Osteoblast (primary cell): ENCODE measurements around the gene FBXO46. TPM values are rescaled to one million over a fixed set of nuclear protein-coding genes. Genes with fewer than 3 reads are reported as not detected.

ENCODE experiments used
- DNase-seq: peaks from one replicate; pipeline ENCODE4 v3.0.0; 2011; ENCODE audit warnings: low spot score, mixed read lengths; ENCODE audit not compliant: insufficient read length; ENCODE audit errors: missing footprints
- H2AFZ ChIP-seq: 2 replicates; pipeline ENCODE4 v1.6.0; 2011; ENCODE audit warnings: mild to moderate bottlenecking, low read length
- H3K27ac ChIP-seq: 2 replicates; pipeline ENCODE4 v1.5.1; 2011; ENCODE audit warnings: mild to moderate bottlenecking, low read depth, low read length, moderate library complexity
- H3K27me3 ChIP-seq: 2 replicates; pipeline ENCODE4 v1.6.0; 2012; ENCODE audit warnings: mild to moderate bottlenecking, control low read depth, inconsistent platforms, low read length, moderate library complexity; ENCODE audit not compliant: insufficient read depth
- H3K36me3 ChIP-seq: 2 replicates; pipeline ENCODE4 v1.5.1; 2011; ENCODE audit warnings: mild to moderate bottlenecking, low read length, control low read depth, moderate library complexity; ENCODE audit not compliant: insufficient read depth
- H3K4me1 ChIP-seq: 2 replicates; pipeline ENCODE4 v1.5.1; 2011; ENCODE audit warnings: mild to moderate bottlenecking, low read length, control low read depth, moderate library complexity; ENCODE audit not compliant: insufficient read depth
- H3K4me2 ChIP-seq: 2 replicates; pipeline ENCODE4 v1.6.0; 2011; ENCODE audit warnings: mild to moderate bottlenecking, low read length; ENCODE audit not compliant: insufficient read depth
- H3K4me3 ChIP-seq: fragments of 200-600 bp; sonication (generic); 3 replicates; pipeline ENCODE4 v1.5.1; 2012; ENCODE audit warnings: mild to moderate bottlenecking, low read length, inconsistent platforms; ENCODE audit not compliant: insufficient read depth
- H3K79me2 ChIP-seq: 2 replicates; pipeline ENCODE4 v1.6.0; 2012; ENCODE audit warnings: mild to moderate bottlenecking, low read length, control low read depth, inconsistent platforms; ENCODE audit not compliant: insufficient read depth
- H3K9me3 ChIP-seq: 2 replicates; pipeline ENCODE4 v1.5.1; 2011; ENCODE audit warnings: low read depth, low read length, control low read depth
- H4K20me1 ChIP-seq: 2 replicates; pipeline ENCODE4 v1.6.0; 2012; ENCODE audit warnings: mild to moderate bottlenecking, low read length, control low read depth; ENCODE audit not compliant: insufficient read depth
- CTCF ChIP-seq: IDR thresholded peaks from 2 replicates; pipeline ENCODE4 v1.5.1; 2011; ENCODE audit warnings: mild to moderate bottlenecking, low read depth, low read length, moderate library complexity; ENCODE audit errors: extremely low read depth
- total RNA-seq: library from RNA; depleted of rRNA; stranded (reverse); fragments of >200 nt; gene quantifications from 2 replicates; pipeline ENCODE4 v1.2.3, GENCODE V29; 2012

The FBXO46 gene
- total RNA-seq, 1 donor: 9.0 TPM

DNA sequence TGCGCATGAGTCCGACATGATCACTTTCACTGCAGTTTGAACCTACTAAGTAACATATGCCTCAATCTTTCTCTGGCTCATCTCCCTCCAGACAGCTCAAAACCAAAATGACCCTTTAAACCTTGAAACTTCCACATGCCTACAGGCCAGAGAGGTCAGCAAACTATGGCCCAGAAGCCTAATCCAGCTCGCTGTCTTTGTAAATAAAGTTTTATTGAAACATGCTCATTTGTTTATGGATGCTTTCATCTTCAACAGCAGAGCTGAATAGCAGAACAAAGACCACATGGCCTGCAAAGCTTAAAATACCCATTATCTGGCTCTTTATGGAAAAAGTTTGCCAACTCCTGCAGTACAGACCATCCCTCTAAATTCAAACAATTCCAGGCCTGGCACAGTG lies 15.6 kb downstream of the FBXO46 start:
- Histone ChIP-seq H3K9me3 (no peaks in the 10 kb centered on the region), H2AFZ (no peak overlapping the region), H3K4me2 (no peak overlapping the region), H3K36me3 (peaks cover 7% of the 10 kb centered on the region), H3K79me2 (peaks cover 80% of the 10 kb centered on the region), H3K4me1 (peaks cover 20% of the 10 kb centered on the region), H3K4me3 (no peak overlapping the region), H4K20me1 (peaks cover 3% of the 10 kb centered on the region), H3K27ac (no peak overlapping the region), H3K27me3 (no peaks in the 10 kb centered on the region)
- no peak for TF ChIP-seq CTCF
- no peak for DNase-seq

GRCh38 chr19:45713141-45713540 lies 17.6 kb downstream of the FBXO46 start:
- peak; percentile 65 for DNase-seq
- Histone ChIP-seq H4K20me1 (peaks cover 3% of the 10 kb centered on the region), H3K79me2 (peaks cover 65% of the 10 kb centered on the region), H3K4me1 (peaks cover 16% of the 10 kb centered on the region), H3K36me3 (no peaks in the 10 kb centered on the region), H3K4me2 (no peak overlapping the region), H3K27ac (no peak overlapping the region), H3K9me3 (no peaks in the 10 kb centered on the region), H3K4me3 (no peak overlapping the region), H2AFZ (no peak overlapping the region), H3K27me3 (no peaks in the 10 kb centered on the region)
- TF ChIP-seq CTCF: no peak

DNA sequence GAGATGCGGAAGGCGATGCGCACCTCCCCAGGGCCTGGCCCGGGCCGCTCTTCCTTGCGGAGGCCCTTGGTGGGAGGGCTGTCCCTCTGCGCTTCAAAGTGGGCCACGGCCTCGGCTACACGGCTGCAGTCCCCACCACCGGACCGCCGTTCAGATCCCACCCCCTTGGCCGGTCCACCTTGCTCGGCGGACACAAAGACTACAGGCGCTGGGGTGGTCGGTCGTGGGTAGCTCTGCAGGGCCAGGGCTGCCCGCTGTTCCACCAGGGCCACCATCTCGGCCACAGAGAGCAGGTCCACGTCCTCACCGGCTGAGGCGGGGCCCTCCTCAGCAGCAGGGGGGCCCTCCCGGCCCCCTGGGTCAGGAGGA lies 18.0 kb downstream of the FBXO46 start:
- H3K27me3 ChIP-seq: no peaks in the 10 kb centered on the region
- H2AFZ ChIP-seq: no peak overlapping the region
- H3K27ac ChIP-seq: no peak overlapping the region
- H3K4me3 ChIP-seq: no peak overlapping the region
- H3K79me2 ChIP-seq: peaks cover 61% of the 10 kb centered on the region
- TF ChIP-seq CTCF: no peak
- peaks cover 3% of the 10 kb centered on the region for H4K20me1 ChIP-seq
- H3K4me2 ChIP-seq: no peak overlapping the region
- no peak for DNase-seq
- H3K36me3 ChIP-seq: no peaks in the 10 kb centered on the region
- H3K9me3 ChIP-seq: no peaks in the 10 kb centered on the region
- peaks cover 12% of the 10 kb centered on the region for H3K4me1 ChIP-seq

GRCh38 chr19:45711851-45712698 lies 18.6 kb downstream of the FBXO46 start:
- no peak overlapping the region for H3K4me3 ChIP-seq
- H3K9me3 ChIP-seq: no peaks in the 10 kb centered on the region
- peaks cover 3% of the 10 kb centered on the region for H4K20me1 ChIP-seq
- TF ChIP-seq CTCF: no peak
- H3K4me2 ChIP-seq: no peak overlapping the region
- no peaks in the 10 kb centered on the region for H3K27me3 ChIP-seq
- no peak overlapping the region for H2AFZ ChIP-seq
- no peak for DNase-seq
- no peak overlapping the region for H3K27ac ChIP-seq
- peaks cover 61% of the 10 kb centered on the region for H3K79me2 ChIP-seq
- H3K36me3 ChIP-seq: no peaks in the 10 kb centered on the region
- peaks cover 15% of the 10 kb centered on the region for H3K4me1 ChIP-seq
